GM23248 (cell line): Measurements from ENCODE around the gene GTPBP1. TPM values are rescaled to one million over a fixed set of nuclear protein-coding genes. Genes with fewer than 3 reads are reported as not detected.

ENCODE experiments used
- DNase-seq: peaks from one replicate; pipeline ENCODE4 v3.0.0-alpha.2; 2015
- H2AFZ ChIP-seq: fragments of 200-600 bp; sonication (generic); 2 replicates; pipeline ENCODE4 v1.6.1; 2016; ENCODE audit warnings: antibody characterized with exemption
- H3F3A ChIP-seq: fragments of 200-600 bp; sonication (generic); 2 replicates; pipeline ENCODE4 v1.6.1; 2016; ENCODE audit warnings: mild to moderate bottlenecking, antibody characterized with exemption, mixed run types; ENCODE audit not compliant: insufficient read depth
- H3K27ac ChIP-seq: fragments of 200-600 bp; sonication (generic); 2 replicates; pipeline ENCODE4 v1.5.1; 2016; ENCODE audit warnings: mild to moderate bottlenecking
- H3K27me3 ChIP-seq: fragments of 200-600 bp; sonication (generic); replicated peaks from 2 replicates; pipeline ENCODE4 v1.6.1; 2016; ENCODE audit warnings: mild to moderate bottlenecking; ENCODE audit not compliant: insufficient read depth
- H3K36me3 ChIP-seq: fragments of 200-600 bp; sonication (generic); 2 replicates; pipeline ENCODE4 v1.6.1; 2016; ENCODE audit warnings: low read depth, mild to moderate bottlenecking
- H3K4me1 ChIP-seq: fragments of 200-600 bp; sonication (generic); 2 replicates; pipeline ENCODE4 v1.6.1; 2016; ENCODE audit warnings: mild to moderate bottlenecking; ENCODE audit not compliant: insufficient read depth
- H3K4me2 ChIP-seq: fragments of 200-600 bp; sonication (generic); one replicate; pipeline ENCODE4 v1.6.1; 2016; ENCODE audit warnings: mild to moderate bottlenecking; ENCODE audit not compliant: unreplicated experiment
- H3K4me3 ChIP-seq: fragments of 200-600 bp; sonication (generic); 2 replicates; pipeline ENCODE4 v1.5.1; 2016; ENCODE audit warnings: mild to moderate bottlenecking
- H3K79me2 ChIP-seq: fragments of 200-600 bp; sonication (generic); 2 replicates; pipeline ENCODE4 v1.6.1; 2016; ENCODE audit warnings: mild to moderate bottlenecking; ENCODE audit not compliant: insufficient read depth
- H3K9ac ChIP-seq: fragments of 200-600 bp; sonication (generic); 2 replicates; pipeline ENCODE4 v1.6.1; 2016; ENCODE audit warnings: mild to moderate bottlenecking
- H3K9me2 ChIP-seq: fragments of 200-600 bp; sonication (generic); 2 replicates; pipeline ENCODE4 v1.6.1; 2016; ENCODE audit warnings: mixed run types, mild to moderate bottlenecking, moderate library complexity; ENCODE audit not compliant: insufficient read depth
- H3K9me3 ChIP-seq: fragments of 200-600 bp; sonication (generic); one replicate; pipeline ENCODE4 v1.6.1; 2017; ENCODE audit warnings: low read depth
- H4K20me1 ChIP-seq: fragments of 200-600 bp; sonication (generic); 2 replicates; pipeline ENCODE4 v1.6.0; 2016; ENCODE audit not compliant: insufficient read depth
- EZH2 ChIP-seq: fragments of 200-600 bp; sonication (generic); IDR thresholded peaks from 2 replicates; pipeline ENCODE4 v1.6.1; 2018; ENCODE audit warnings: antibody characterized with exemption, mild to moderate bottlenecking; ENCODE audit not compliant: insufficient read depth, poor library complexity, severe bottlenecking
- EZH2phosphoT487 ChIP-seq: fragments of 200-600 bp; sonication (generic); IDR thresholded peaks from 2 replicates; pipeline ENCODE4 v1.6.1; 2018; ENCODE audit warnings: antibody characterized with exemption, moderate library complexity, mild to moderate bottlenecking, low read depth; ENCODE audit not compliant: insufficient read depth
- WGBS, 2 experiments: methylation state at CpG; one replicate each; pipeline ENCODE4 v1.1.6; 2015 to 2017; ENCODE audit warnings: low lambda C conversion rate in 2 of 2, low coverage in 1 of 2; ENCODE audit errors: missing lambda C conversion rate in 2 of 2; 5-methylcytosine and 5-hydroxymethylcytosine counted together
- in situ Hi-C: fragments of 300-500 bp; cut with MboI; formaldehyde crosslinking; loops from 2 replicates; pipeline ENCODE4 v1.15.0; 2020
- polyA plus RNA-seq: library from polyadenylated mRNA; unstranded; fragments of >200 nt; fragmentation: Nextera tagmentation; extraction: Ambion mirVana; gene quantifications from 2 replicates; pipeline ENCODE4 v1.2.1, GENCODE V29; 2016
- total RNA-seq: library from RNA; depleted of rRNA; stranded (reverse); fragments of >200 nt; shearing (Covaris generic); gene quantifications from 2 replicates; pipeline ENCODE4 v1.2.3, GENCODE V29; 2014

GTPBP1 gene
- total and polyA plus RNA-seq, 2 experiments from 2014 or later: 10.0 to 26.9 TPM

- H3K9ac ChIP-seq: no peak overlapping the region
- peaks cover under 1% of the 10 kb centered on the region for H3K4me1 ChIP-seq
- H3K36me3 ChIP-seq: peaks cover 32% of the 10 kb centered on the region
- in situ Hi-C loops: no loop called here
- H3K9me3 ChIP-seq: no peaks in the 10 kb centered on the region
- H4K20me1 ChIP-seq: no peaks in the 10 kb centered on the region
- H3K9me2 ChIP-seq: no peaks in the 10 kb centered on the region
- WGBS, 2 experiments: 97 to 100% methylated on average over 7 of the region's 7 CpGs
- peaks cover 3% of the 10 kb centered on the region for H3F3A ChIP-seq
- H3K27ac ChIP-seq: no peak overlapping the region
- TF ChIP-seq EZH2phosphoT487 (no peak), EZH2 (no peak)
- no peak overlapping the region for H3K4me3 ChIP-seq
- no peak overlapping the region for H3K4me2 ChIP-seq
- no peak for DNase-seq
- peaks cover 32% of the 10 kb centered on the region for H3K79me2 ChIP-seq
- H3K27me3 ChIP-seq: no peaks in the 10 kb centered on the region
- no peak overlapping the region for H2AFZ ChIP-seq
These were observed 18.4 kb downstream of the GTPBP1 start for GRCh38 chr22:38724176-38724575.

DNA sequence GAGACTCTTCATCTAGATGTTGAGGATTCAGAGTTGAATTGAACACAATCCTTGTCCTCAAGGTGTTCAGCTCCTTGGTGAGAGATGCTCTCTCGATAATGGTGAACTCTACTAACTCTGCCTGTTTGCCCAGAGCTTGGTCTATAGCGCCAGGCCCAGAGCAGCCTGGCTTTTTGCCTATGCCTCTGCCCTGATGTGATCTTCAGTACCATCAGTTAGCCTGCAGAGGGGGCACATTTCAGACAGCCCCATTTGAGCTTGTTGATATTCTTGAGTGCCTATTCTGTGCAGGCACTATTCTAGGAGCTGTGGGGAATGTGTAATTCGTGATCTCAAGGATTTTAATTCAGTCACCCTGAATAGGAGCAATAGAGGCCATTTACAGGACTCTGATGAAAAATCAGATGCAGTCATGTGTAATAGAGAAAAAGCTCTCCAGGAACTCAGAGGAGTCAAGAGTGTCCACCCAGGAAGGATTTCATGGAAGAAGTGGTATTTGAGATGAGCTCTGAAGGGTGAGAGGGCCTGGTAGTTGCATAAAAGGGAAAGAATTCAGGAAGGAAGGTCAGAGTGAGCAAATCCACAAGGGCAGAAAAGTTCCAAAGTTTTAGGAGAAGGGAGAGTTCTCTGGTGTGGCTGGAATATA, 19.3 kb downstream of the GTPBP1 start:
- Histone ChIP-seq H3K4me3 (no peak overlapping the region), H3F3A (no peaks in the 10 kb centered on the region), H3K36me3 (peaks cover 32% of the 10 kb centered on the region), H3K27me3 (no peaks in the 10 kb centered on the region), H4K20me1 (no peaks in the 10 kb centered on the region), H3K79me2 (peaks cover 26% of the 10 kb centered on the region), H3K4me2 (no peak overlapping the region), H3K4me1 (no peaks in the 10 kb centered on the region), H3K9ac (no peak overlapping the region), H2AFZ (no peak overlapping the region), H3K27ac (no peak overlapping the region), H3K9me3 (no peaks in the 10 kb centered on the region), H3K9me2 (no peaks in the 10 kb centered on the region)
- whole genome bisulfite sequencing, 2 experiments: 82 to 96% methylated on average over 3 of the region's 3 CpGs
- in situ Hi-C loops: no loop called here
- TF ChIP-seq EZH2phosphoT487 (no peak), EZH2 (no peak)
- peak; percentile 69 for DNase-seq

DNA sequence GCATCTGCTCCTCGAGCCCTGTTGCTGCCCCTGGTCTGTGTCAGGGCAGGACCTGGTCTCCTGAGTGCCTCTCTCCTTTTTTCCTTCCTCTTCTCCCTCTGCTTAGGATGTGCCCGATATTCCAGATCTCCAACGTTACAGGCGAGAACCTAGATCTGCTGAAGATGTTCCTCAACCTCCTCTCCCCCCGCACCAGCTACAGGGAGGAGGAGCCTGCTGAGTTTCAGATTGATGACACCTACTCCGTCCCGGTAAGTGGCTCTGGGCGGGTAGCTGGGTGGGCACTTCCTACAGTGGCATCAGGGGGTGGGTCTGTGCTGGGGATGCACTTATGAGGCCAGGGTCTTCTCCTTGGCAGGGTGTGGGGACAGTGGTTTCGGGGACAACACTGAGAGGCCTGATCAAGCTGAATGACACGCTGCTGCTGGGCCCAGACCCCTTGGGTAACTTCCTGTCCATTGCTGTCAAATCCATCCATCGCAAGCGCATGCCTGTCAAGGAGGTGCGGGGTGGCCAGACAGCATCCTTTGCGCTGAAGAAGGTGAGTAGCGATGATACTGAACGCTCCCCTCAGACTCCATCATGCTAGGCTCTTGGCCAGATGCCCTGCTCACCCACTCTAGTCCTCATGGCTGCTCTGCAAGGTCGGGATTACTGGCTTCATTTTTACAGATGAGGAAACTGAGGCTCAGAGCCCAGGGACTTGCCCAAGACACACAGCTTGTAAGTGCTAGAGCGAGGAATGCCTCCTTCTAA, 20.3 kb downstream of the GTPBP1 start:
- Histone ChIP-seq H3K4me2 (no peak overlapping the region), H3K9me3 (no peaks in the 10 kb centered on the region), H3K36me3 (peaks cover 32% of the 10 kb centered on the region), H3K9ac (no peak overlapping the region), H2AFZ (no peak overlapping the region), H3K27ac (no peak overlapping the region), H3F3A (no peaks in the 10 kb centered on the region), H3K79me2 (peaks cover 16% of the 10 kb centered on the region), H3K9me2 (no peaks in the 10 kb centered on the region), H3K4me3 (no peak overlapping the region), H3K4me1 (no peaks in the 10 kb centered on the region), H3K27me3 (no peaks in the 10 kb centered on the region), H4K20me1 (no peaks in the 10 kb centered on the region)
- no peak for TF ChIP-seq EZH2
- DNase-seq: no peak
- WGBS, 2 experiments: 94 to 98% methylated on average over 18 of the region's 18 CpGs
- in situ Hi-C loops: no loop called here

- WGBS, 2 experiments: 96 to 97% methylated on average over 12 of the region's 12 CpGs
- H3K36me3 ChIP-seq: peaks cover 30% of the 10 kb centered on the region
- in situ Hi-C loops: no loop called here
These were observed 21.4 kb downstream of the GTPBP1 start for GRCh38 chr22:38727123-38727522.

More at GRCh38 chr22:38727123-38727522, 21.4 kb downstream of the GTPBP1 start:
- no peak for TF ChIP-seq EZH2
- TF ChIP-seq EZH2phosphoT487: no peak
- H3K9me2 ChIP-seq: no peaks in the 10 kb centered on the region
- no peaks in the 10 kb centered on the region for H4K20me1 ChIP-seq
- no peaks in the 10 kb centered on the region for H3K27me3 ChIP-seq
- peaks cover 7% of the 10 kb centered on the region; the same call in 1 of the 2 replicates for H3K79me2 ChIP-seq
- no peaks in the 10 kb centered on the region for H3K4me1 ChIP-seq
- H3K4me3 ChIP-seq: no peak overlapping the region
- no peak overlapping the region for H3K4me2 ChIP-seq
- no peak overlapping the region for H3K9ac ChIP-seq
- no peak overlapping the region for H2AFZ ChIP-seq
- no peak for DNase-seq
- no peaks in the 10 kb centered on the region for H3K9me3 ChIP-seq
- H3F3A ChIP-seq: no peaks in the 10 kb centered on the region
- H3K27ac ChIP-seq: no peak overlapping the region
